SU-DHL-6 (cell line): ENCODE measurements around the gene PLXNB2.

Experiments
- CTCF ChIP-seq: fragments of 200-600 bp; sonication (generic); IDR thresholded peaks from one replicate; pipeline ENCODE4 v1.5.1; 2017; ENCODE audit warnings: antibody characterized with exemption, mild to moderate bottlenecking, low read length, moderate library complexity; ENCODE audit not compliant: insufficient read depth, poor library complexity, severe bottlenecking
- EZH2phosphoT487 ChIP-seq: fragments of 200-600 bp; sonication (generic), shearing (Covaris generic); conservative IDR thresholded peaks from 2 replicates; pipeline ENCODE4 v1.6.1; 2018; ENCODE audit warnings: mild to moderate bottlenecking, antibody characterized with exemption, low read length, moderate library complexity, mixed read lengths

GRCh38 chr22:50269573-50269969 lies 37.9 kb downstream of the PLXNB2 start:
- TF ChIP-seq CTCF: no peak
- TF ChIP-seq EZH2phosphoT487: no peak
